Thyroid gland (tissue), 4 donors: Measurements from ENCODE around the gene ZGRF1. TPM values are rescaled to one million over a fixed set of nuclear protein-coding genes. Genes with fewer than 3 reads are reported as not detected.
"Not testable (repeated sequence)": the region's sequence is repeated elsewhere in the genome, so short reads cannot be mapped to it uniquely, and the experiment has no call there.

Experiments
- DNase-seq, 2 donors: peaks; one replicate each; pipeline ENCODE4 v3.0.0-alpha.2; 2019
- H3K27ac ChIP-seq, 3 donors: fragments of 200-600 bp; sonication (generic); 1 replicate in 2 of 3; 2 replicates in 1 of 3; pipeline ENCODE4 v1.5.1; 2016 to 2019; ENCODE audit warnings: mild to moderate bottlenecking in 1 of 3, moderate library complexity in 1 of 3
- H3K27me3 ChIP-seq: fragments of 200-600 bp; sonication (generic); one replicate; pipeline ENCODE4 v1.5.1; 2019
- H3K36me3 ChIP-seq, 2 donors: fragments of 200-600 bp; sonication (generic); one replicate each; pipeline ENCODE4 v1.5.1; 2016 to 2019
- H3K4me1 ChIP-seq, 2 donors: fragments of 200-600 bp; sonication (generic); one replicate each; pipeline ENCODE4 v1.5.1; 2017 to 2019
- H3K4me3 ChIP-seq, 3 donors: fragments of 200-600 bp; sonication (generic); replicated peaks in 1 of 3; 1 replicate in 2 of 3; 2 replicates in 1 of 3; pipeline ENCODE4 v1.5.1; 2016; ENCODE audit warnings: mild to moderate bottlenecking in 1 of 3
- H3K9me3 ChIP-seq: fragments of 200-600 bp; sonication (generic); one replicate; pipeline ENCODE4 v1.5.1; 2017
- POLR2A ChIP-seq, 2 donors: fragments of 450-650 bp; IDR thresholded peaks; one replicate each; pipeline ENCODE4 v1.6.1; 2017; ENCODE audit warnings: antibody characterized with exemption in 2 of 2, mild to moderate bottlenecking in 2 of 2, moderate library complexity in 1 of 2
- WGBS, 2 donors: methylation state at CpG; one replicate each; pipeline ENCODE4 v1.1.5; 2017; 5-methylcytosine and 5-hydroxymethylcytosine counted together
- intact Hi-C: fragments of 100-400 bp; cut with DNase I; formaldehyde crosslinking; loops from one replicate; pipeline ENCODE4 v1.15.1; 2023
- microRNA counts, 2 donors: library from miRNA; unstranded; fragments of <30 nt; microRNA quantifications; one replicate each; lab custom pipeline; 2016 to 2017
- microRNA-seq: library from miRNA; unstranded; fragments of <30 nt; microRNA quantifications from one replicate; pipeline ENCODE4, GENCODE V29; 2016
- small RNA-seq: library from RNA; depleted of rRNA; stranded (forward); fragments of <200 nt; gene quantifications from one replicate; pipeline ENCODE3, GENCODE V24; 2016
- total RNA-seq, 4 donors: library from RNA; depleted of rRNA; stranded (reverse); fragments of >200 nt; gene quantifications; one replicate each; pipeline ENCODE4 v1.2.3, GENCODE V29; 2016
- TF ChIP-seq, protein P1 (sequence below), 6 experiments: fragments of 200-600 bp in 3 of 6; fragments of 450-650 bp in 3 of 6; sonication (generic) in 3 of 6; IDR thresholded peaks; one replicate each; pipeline ENCODE4 v1.5.1; 2016 to 2019; ENCODE audit warnings: antibody characterized with exemption in 6 of 6, mild to moderate bottlenecking in 2 of 6, inconsistent platforms in 1 of 6, moderate library complexity in 1 of 6

ZGRF1 gene
- total RNA-seq, 4 donors from 2014 or later = 5.2 to 9.0 (median 6.5) TPM

DNA sequence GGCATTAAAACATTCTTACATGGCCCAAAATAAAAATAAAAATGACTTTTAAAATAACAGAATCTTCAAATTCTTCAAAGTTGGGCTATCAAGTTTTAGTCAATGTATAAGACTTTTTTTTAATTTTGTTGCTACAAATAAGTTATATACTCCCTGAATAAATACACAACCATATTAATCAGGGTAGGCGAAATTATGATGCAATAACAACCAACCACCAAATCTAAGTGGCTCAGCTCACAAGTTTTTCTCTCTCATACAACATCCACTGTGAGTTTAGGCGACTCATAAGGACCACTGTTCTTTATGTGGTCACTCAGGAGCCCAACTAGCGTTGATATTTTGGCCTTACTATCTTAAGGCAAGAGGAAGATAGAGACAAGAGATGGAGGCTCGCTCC, 131.9 kb downstream of the ZGRF1 start:
- 84 to 88% methylated on average over 4 of the region's 4 CpGs for WGBS, 2 donors
- H3K4me3 ChIP-seq = no peak overlapping the region
- TF ChIP-seq, protein P1, sequence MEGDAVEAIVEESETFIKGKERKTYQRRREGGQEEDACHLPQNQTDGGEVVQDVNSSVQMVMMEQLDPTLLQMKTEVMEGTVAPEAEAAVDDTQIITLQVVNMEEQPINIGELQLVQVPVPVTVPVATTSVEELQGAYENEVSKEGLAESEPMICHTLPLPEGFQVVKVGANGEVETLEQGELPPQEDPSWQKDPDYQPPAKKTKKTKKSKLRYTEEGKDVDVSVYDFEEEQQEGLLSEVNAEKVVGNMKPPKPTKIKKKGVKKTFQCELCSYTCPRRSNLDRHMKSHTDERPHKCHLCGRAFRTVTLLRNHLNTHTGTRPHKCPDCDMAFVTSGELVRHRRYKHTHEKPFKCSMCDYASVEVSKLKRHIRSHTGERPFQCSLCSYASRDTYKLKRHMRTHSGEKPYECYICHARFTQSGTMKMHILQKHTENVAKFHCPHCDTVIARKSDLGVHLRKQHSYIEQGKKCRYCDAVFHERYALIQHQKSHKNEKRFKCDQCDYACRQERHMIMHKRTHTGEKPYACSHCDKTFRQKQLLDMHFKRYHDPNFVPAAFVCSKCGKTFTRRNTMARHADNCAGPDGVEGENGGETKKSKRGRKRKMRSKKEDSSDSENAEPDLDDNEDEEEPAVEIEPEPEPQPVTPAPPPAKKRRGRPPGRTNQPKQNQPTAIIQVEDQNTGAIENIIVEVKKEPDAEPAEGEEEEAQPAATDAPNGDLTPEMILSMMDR (IDR thresholded peaks at IDR 0.05) = no peak
- no peak for TF ChIP-seq POLR2A (IDR thresholded peaks at IDR 0.05)
- intact Hi-C loops = no loop called here
- no peaks in the 10 kb centered on the region for H3K36me3 ChIP-seq
- H3K4me1 ChIP-seq = peaks cover 7 to 10% of the 10 kb centered on the region in 2 donors
- no peak for DNase-seq
- no peak overlapping the region for H3K27ac ChIP-seq
- H3K9me3 ChIP-seq = no peaks in the 10 kb centered on the region
- peaks cover 12% of the 10 kb centered on the region for H3K27me3 ChIP-seq

DNA sequence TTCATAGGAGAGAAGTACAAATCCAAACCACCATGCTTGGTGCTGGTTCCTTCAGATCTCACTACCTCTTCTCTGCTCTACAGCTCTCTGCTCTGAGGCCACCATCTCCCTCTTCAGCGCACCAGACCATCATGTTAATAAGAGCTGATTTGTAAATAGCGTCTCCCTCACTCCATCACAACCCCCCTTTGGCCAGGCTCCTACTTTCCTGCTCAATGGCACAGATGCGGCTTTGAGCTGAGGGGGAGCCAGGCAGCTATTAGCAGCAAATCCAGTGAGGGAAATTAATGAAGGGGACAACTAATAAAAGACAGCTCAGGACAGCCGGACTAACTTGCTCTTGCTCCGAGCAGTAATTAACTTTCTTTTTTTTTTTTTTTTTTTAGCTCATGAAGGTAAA, 133.8 kb downstream of the ZGRF1 start:
- no peak for TF ChIP-seq POLR2A (IDR thresholded peaks at IDR 0.05)
- TF ChIP-seq, protein P1 (IDR thresholded peaks at IDR 0.05) = no peak
- intact Hi-C loops = no loop called here
- Histone ChIP-seq H3K4me3 (no peak overlapping the region), H3K9me3 (no peaks in the 10 kb centered on the region), H3K27ac (no peak overlapping the region), H3K36me3 (no peaks in the 10 kb centered on the region), H3K27me3 (peaks cover 4% of the 10 kb centered on the region), H3K4me1 (no peaks in the 10 kb centered on the region)
- DNase-seq = no peak
- 61 to 71% methylated on average over 5 of the region's 5 CpGs for WGBS, 2 donors

DNA sequence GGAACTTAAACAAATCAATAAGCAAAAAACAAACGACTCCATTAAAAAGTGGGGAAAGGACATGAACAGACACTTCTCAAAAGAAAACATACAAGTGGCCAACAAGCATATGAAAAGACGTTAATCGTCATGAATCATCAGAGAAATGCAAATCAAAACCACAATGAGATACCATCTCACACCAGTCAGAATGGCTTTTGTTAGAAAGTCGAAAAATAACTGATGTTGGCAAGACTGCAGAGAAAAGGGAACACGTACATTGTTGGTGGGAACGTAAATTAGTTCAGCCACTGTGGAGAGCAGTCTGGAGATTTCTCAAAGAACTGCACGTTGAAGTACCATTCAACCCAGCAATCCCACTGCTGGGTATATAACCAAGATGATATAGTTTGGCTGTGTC, 144.4 kb downstream of the ZGRF1 start:
- no peak overlapping the region for H3K27ac ChIP-seq
- intact Hi-C loops = no loop called here
- H3K27me3 ChIP-seq = no peaks in the 10 kb centered on the region
- 81 to 83% methylated on average over 7 of the region's 7 CpGs for WGBS, 2 donors
- H3K4me3 ChIP-seq = no peak overlapping the region
- no peaks in the 10 kb centered on the region for H3K36me3 ChIP-seq
- no peaks in the 10 kb centered on the region for H3K4me1 ChIP-seq
- H3K9me3 ChIP-seq = no peaks in the 10 kb centered on the region
- no peak for TF ChIP-seq POLR2A (IDR thresholded peaks at IDR 0.05)
- TF ChIP-seq, protein P1 (IDR thresholded peaks at IDR 0.05) = no peak
- no peak for DNase-seq

DNA sequence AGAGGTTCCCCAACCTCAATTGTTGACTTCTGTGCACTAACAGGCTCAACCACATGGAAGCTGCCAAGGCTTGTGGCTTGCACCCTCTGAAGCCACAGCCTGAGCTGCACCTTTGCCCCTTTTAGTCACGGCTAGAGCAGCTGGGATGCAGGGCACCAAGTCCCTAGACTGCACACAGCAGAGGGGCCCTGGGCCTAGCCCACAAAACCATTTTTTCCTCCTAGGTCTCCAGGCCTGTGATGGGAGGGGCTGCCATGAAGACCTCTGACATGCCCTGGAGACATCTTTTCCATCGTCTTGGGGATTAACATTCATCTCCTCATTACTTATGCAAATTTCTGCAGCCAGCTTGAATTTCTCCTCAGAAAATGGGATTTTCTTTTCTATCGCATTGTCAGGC, 145.9 kb downstream of the ZGRF1 start:
- intact Hi-C loops, H3K9me3 ChIP-seq, DNase-seq, H3K4me3 ChIP-seq, H3K27me3 ChIP-seq, H3K36me3 ChIP-seq, H3K27ac ChIP-seq, H3K4me1 ChIP-seq: not testable (repeated sequence)
- 95 to 96% methylated on average over 2 to 3 of the region's 3 CpGs for WGBS, 2 donors

MicroRNAs encoded within 50 kb of the gene (microRNA counts, 767-probe panel; counts per million panel counts)
- microRNA hsa-miR-302a-3p (lab: Ali Mortazavi, UCI) (0 to 3,135 counts per million in 2 donors), microRNA hsa-miR-302b-3p (lab: Ali Mortazavi, UCI) (0 to 2,797 counts per million in 2 donors), microRNA hsa-miR-302c-3p (lab: Ali Mortazavi, UCI) (0 to 2,921 counts per million in 2 donors), microRNA hsa-miR-302d-3p (lab: Ali Mortazavi, UCI) (2,465 to 3,424 counts per million in 2 donors), microRNA hsa-miR-367-3p (lab: Ali Mortazavi, UCI) (0 to 2,829 counts per million in 2 donors)

Small RNAs within 50 kb of the gene (microRNA-seq; reads per million reads assigned to microRNA genes)
- gene MIR302A = not detected
- 1.1 reads per million for gene MIR302B
- gene MIR302C = not detected
- not detected for gene MIR302D
- gene MIR367 = not detected

Small RNAs within 50 kb of the gene (small RNA-seq; reads per million reads assigned to genes)
- gene MIR302A (not detected), gene MIR302C (not detected), gene MIR302D (not detected), gene MIR367 (not detected)

Other genes starting within 250 kb of the ZGRF1 start
- not detected for gene NEUROG2, start 120.7 kb downstream of the ZGRF1 start, total RNA-seq
- gene LARP7, start 234 bp upstream of the ZGRF1 start, total RNA-seq = 10 to 100 TPM; 43.5 to 53.1 (median 51.5) TPM